Body of pancreas (tissue), 4 donors: ENCODE results near the gene CDKAL1. TPM values are rescaled to one million over a fixed set of nuclear protein-coding genes. Genes with fewer than 3 reads are reported as not detected.

Experiments used
- ATAC-seq: fragments of 150-250 bp; one replicate; pipeline ENCODE4 v1.9.1; 2016
- DNase-seq, 4 donors: peaks; one replicate each; pipeline ENCODE4 v3.0.0-alpha.2; 2019
- H3K27ac ChIP-seq, 4 donors: fragments of 200-600 bp; sonication (generic); 1 replicate in 3 of 4; 2 replicates in 1 of 4; pipeline versions ENCODE4 v1.5.1 to v1.6.1; 2016 to 2019; ENCODE audit warnings: mild to moderate bottlenecking in 1 of 4, mixed read lengths in 1 of 4, moderate library complexity in 1 of 4
- H3K27me3 ChIP-seq, 2 donors: fragments of 200-600 bp; sonication (generic); one replicate each; pipeline ENCODE4 v1.6.0; 2016; ENCODE audit warnings: mild to moderate bottlenecking in 1 of 2
- H3K36me3 ChIP-seq, 2 donors: fragments of 200-600 bp; sonication (generic); replicated peaks in 1 of 2; 2 replicates each; pipeline ENCODE4 v1.5.1; 2016; ENCODE audit warnings: low read depth in 2 of 2; ENCODE audit not compliant: insufficient read depth in 1 of 2
- H3K4me1 ChIP-seq: fragments of 200-600 bp; sonication (generic); one replicate; pipeline ENCODE4 v1.6.0; 2016
- H3K4me3 ChIP-seq, 2 donors: fragments of 200-600 bp; sonication (generic); 1 replicate in 1 of 2; 2 replicates in 1 of 2; pipeline ENCODE4 v1.5.1; 2016 to 2019
- H3K9me3 ChIP-seq, 3 donors: fragments of 200-600 bp; sonication (generic); 1 replicate in 2 of 3; 2 replicates in 1 of 3; pipeline ENCODE4 v1.5.1; 2016
- CTCF ChIP-seq, 7 experiments: fragments of 450-650 bp in 4 of 7; fragments of 200-600 bp in 3 of 7; sonication (generic) in 3 of 7; IDR thresholded peaks; one replicate each; pipeline ENCODE4 v1.5.1; 2016 to 2019; ENCODE audit warnings: antibody characterized with exemption in 7 of 7
- POLR2A ChIP-seq, 3 donors: fragments of 450-650 bp; IDR thresholded peaks; one replicate each; pipeline ENCODE4 v1.6.1; 2016; ENCODE audit warnings: antibody characterized with exemption in 3 of 3, mild to moderate bottlenecking in 2 of 3
- WGBS, 2 donors: methylation state at CpG; one replicate each; pipeline ENCODE4 v1.1.5; 2017; 5-methylcytosine and 5-hydroxymethylcytosine counted together
- intact Hi-C: fragments of 100-400 bp; cut with DNase I; formaldehyde crosslinking; loops from one replicate; pipeline ENCODE4 v1.15.1; 2023
- total RNA-seq, 2 donors: library from RNA; depleted of rRNA; stranded (reverse); fragments of >200 nt; gene quantifications; one replicate each; pipeline ENCODE4 v1.1.0, GENCODE V29; 2016

Gene CDKAL1
- total RNA-seq, 2 donors from 2014 or later: 16.3 to 18.1 TPM

- no peak overlapping the region for H3K27ac ChIP-seq
- 93 to 97% methylated on average over 2 of the region's 2 CpGs for WGBS, 2 donors
- no peak overlapping the region for H3K4me3 ChIP-seq
- H3K36me3 ChIP-seq: no peaks in the 10 kb centered on the region
- no peaks in the 10 kb centered on the region for H3K9me3 ChIP-seq
- intact Hi-C loops: no loop called here
- H3K27me3 ChIP-seq: no peaks in the 10 kb centered on the region
- H3K4me1 ChIP-seq: no peaks in the 10 kb centered on the region
- ATAC-seq (no peak), DNase-seq (no peak)
- TF ChIP-seq CTCF (IDR thresholded peaks at IDR 0.05): no peak
- no peak for TF ChIP-seq POLR2A (IDR thresholded peaks at IDR 0.05)
These were observed 466.1 kb downstream of the CDKAL1 start for GRCh38 chr6:21000331-21000801.

- Histone ChIP-seq H3K36me3 (no peaks in the 10 kb centered on the region), H3K4me3 (no peak overlapping the region), H3K27ac (no peak overlapping the region), H3K9me3 (no peaks in the 10 kb centered on the region), H3K27me3 (no peaks in the 10 kb centered on the region), H3K4me1 (no peaks in the 10 kb centered on the region)
- DNase-seq (no peak), ATAC-seq (no peak)
- WGBS, 2 donors: 78 to 81% methylated on average over 3 of the region's 3 CpGs
- intact Hi-C loops: no loop called here
- TF ChIP-seq POLR2A (IDR thresholded peaks at IDR 0.05) (no peak), CTCF (IDR thresholded peaks at IDR 0.05) (no peak)
These were observed 467.5 kb downstream of the CDKAL1 start for GRCh38 chr6:21001736-21002135.

GRCh38 chr6:21003780-21004541, 469.7 kb downstream of the CDKAL1 start:
- H3K27ac ChIP-seq: no peak overlapping the region
- ATAC-seq: no peak
- no peaks in the 10 kb centered on the region for H3K4me1 ChIP-seq
- no peaks in the 10 kb centered on the region for H3K27me3 ChIP-seq
- 77 to 86% methylated on average over 3 of the region's 3 CpGs for WGBS, 2 donors
- H3K36me3 ChIP-seq: no peaks in the 10 kb centered on the region
- DNase-seq: peak in 3 of 4 donors; percentile 10 to 35 (median 23)
- no peak overlapping the region for H3K4me3 ChIP-seq
- intact Hi-C loops: no loop called here
- H3K9me3 ChIP-seq: no peaks in the 10 kb centered on the region
- TF ChIP-seq CTCF (IDR thresholded peaks at IDR 0.05) (no peak), POLR2A (IDR thresholded peaks at IDR 0.05) (no peak)

DNA sequence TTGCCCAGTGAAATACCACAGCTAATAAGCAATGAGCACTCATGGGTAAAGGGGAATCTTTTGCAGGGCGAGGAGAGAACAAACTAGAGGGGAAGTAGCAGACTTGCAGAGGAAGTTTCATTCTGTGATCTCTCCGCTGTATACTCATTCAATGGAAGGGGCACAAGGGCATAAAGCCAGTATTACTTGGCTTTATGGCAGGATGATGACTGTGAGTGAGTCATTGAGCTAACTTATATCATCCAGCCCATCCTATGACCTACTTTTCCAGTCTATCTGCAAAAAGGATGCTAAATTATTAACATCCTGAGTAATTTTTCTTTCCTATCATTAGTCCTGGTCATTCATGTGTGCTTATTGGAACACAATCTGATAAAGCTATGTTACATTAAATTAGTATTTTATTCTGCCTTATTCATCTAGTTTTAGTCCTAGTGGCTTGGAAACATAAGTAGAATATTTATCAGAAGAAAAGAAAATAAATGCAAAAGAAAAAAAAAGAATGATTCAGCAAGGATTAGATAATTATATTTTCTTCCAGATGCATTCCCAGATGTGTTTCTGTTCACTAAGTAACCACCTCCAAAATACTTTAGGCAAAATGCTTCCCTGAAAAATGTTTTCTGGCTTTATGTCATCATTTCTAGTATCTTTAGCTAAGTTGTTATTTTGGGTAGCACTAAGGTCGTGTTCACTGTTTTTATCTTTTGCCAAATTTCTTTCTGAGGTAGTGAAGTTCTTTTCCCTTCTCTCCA, 471.7 kb downstream of the CDKAL1 start:
- Histone ChIP-seq H3K27me3 (no peaks in the 10 kb centered on the region), H3K4me1 (no peaks in the 10 kb centered on the region), H3K36me3 (no peaks in the 10 kb centered on the region), H3K9me3 (no peaks in the 10 kb centered on the region), H3K4me3 (no peak overlapping the region), H3K27ac (no peak overlapping the region)
- intact Hi-C loops: no loop called here
- ATAC-seq: no peak
- no peak for DNase-seq
- WGBS, 2 donors: 82 to 88% methylated on average over 3 of the region's 3 CpGs
- TF ChIP-seq CTCF (IDR thresholded peaks at IDR 0.05): no peak
